Neural crest cell (in vitro differentiated cells): ENCODE measurements around the gene KCNN1. TPM values are rescaled to one million over a fixed set of nuclear protein-coding genes. Genes with fewer than 3 reads are reported as not detected.

ENCODE experiments used
- DNase-seq: peaks from one replicate; pipeline ENCODE4 v3.0.0; 2021; ENCODE audit warnings: low read depth, mixed read lengths, low spot score
- H3K27ac Mint-ChIP-seq: one replicate; pipeline ENCODE4 v1.8.0; 2021; ENCODE audit warnings: mild to moderate bottlenecking, mixed read lengths; ENCODE audit not compliant: unreplicated experiment
- H3K27me3 Mint-ChIP-seq: 2 replicates; pipeline ENCODE4 v1.8.0; 2021; ENCODE audit warnings: low read depth, mild to moderate bottlenecking, mixed read lengths
- H3K36me3 Mint-ChIP-seq: 2 replicates; pipeline ENCODE4 v1.8.0; 2021; ENCODE audit warnings: low read depth, mild to moderate bottlenecking, mixed read lengths
- H3K4me1 Mint-ChIP-seq: 2 replicates; pipeline ENCODE4 v1.8.0; 2021; ENCODE audit warnings: mixed read lengths
- H3K4me3 Mint-ChIP-seq: one replicate; pipeline ENCODE4 v1.8.0; 2021; ENCODE audit warnings: mild to moderate bottlenecking, mixed read lengths
- H3K9me3 Mint-ChIP-seq: 2 replicates; pipeline ENCODE4 v1.8.0; 2021; ENCODE audit warnings: mixed read lengths
- CTCF ChIP-seq: fragments of 200-600 bp; sonication (generic); conservative IDR thresholded peaks from 2 replicates; pipeline ENCODE4 v1.5.0; 2021; ENCODE audit warnings: antibody characterized with exemption, mild to moderate bottlenecking
- total RNA-seq: library from RNA; stranded (reverse); gene quantifications from 2 replicates; pipeline ENCODE4 v1.2.1, GENCODE V29; 2021

KCNN1 gene
- total RNA-seq, 1 donor from 2014 or later: 6.2 TPM

GRCh38 chr19:17965370-17966128, 1.4 kb upstream of the KCNN1 start:
- Mint-ChIP-seq H3K4me3 (peak overlapping the region; percentile 75), H3K9me3 (no peaks in the 10 kb centered on the region), H3K27me3 (peaks cover 39% of the 10 kb centered on the region), H3K36me3 (no peaks in the 10 kb centered on the region), H3K27ac (no peak overlapping the region), H3K4me1 (peaks cover 4% of the 10 kb centered on the region)
- no peak for DNase-seq
- no peak for TF ChIP-seq CTCF

- H3K4me1 Mint-ChIP-seq: peaks cover 4% of the 10 kb centered on the region
- H3K4me3 Mint-ChIP-seq: peak overlapping the region; percentile 75
- no peaks in the 10 kb centered on the region for H3K9me3 Mint-ChIP-seq
- DNase-seq: no peak
- no peak for TF ChIP-seq CTCF
- H3K36me3 Mint-ChIP-seq: no peaks in the 10 kb centered on the region
- H3K27ac Mint-ChIP-seq: no peak overlapping the region
- H3K27me3 Mint-ChIP-seq: peaks cover 38% of the 10 kb centered on the region
Observed at GRCh38 chr19:17966129-17966483, 801 bp upstream of the KCNN1 start.

- no peak overlapping the region for H3K27ac Mint-ChIP-seq
- H3K4me3 Mint-ChIP-seq: peak overlapping the region; percentile 89
- no peaks in the 10 kb centered on the region for H3K9me3 Mint-ChIP-seq
- H3K36me3 Mint-ChIP-seq: no peaks in the 10 kb centered on the region
- peaks cover 4% of the 10 kb centered on the region for H3K4me1 Mint-ChIP-seq
- peaks cover 37% of the 10 kb centered on the region for H3K27me3 Mint-ChIP-seq
- no peak for TF ChIP-seq CTCF
- DNase-seq: no peak
Observed at GRCh38 chr19:17967257-17968051, 547 bp downstream of the KCNN1 start.

- H3K4me1 Mint-ChIP-seq: peaks cover 4% of the 10 kb centered on the region
- H3K9me3 Mint-ChIP-seq: no peaks in the 10 kb centered on the region
- no peak overlapping the region for H3K27ac Mint-ChIP-seq
- H3K27me3 Mint-ChIP-seq: peaks cover 37% of the 10 kb centered on the region
- peak overlapping the region; percentile 56 for H3K4me3 Mint-ChIP-seq
- no peak for DNase-seq
- no peaks in the 10 kb centered on the region for H3K36me3 Mint-ChIP-seq
- TF ChIP-seq CTCF: no peak
Observed at GRCh38 chr19:17968362-17968761, 1.5 kb downstream of the KCNN1 start.

GRCh38 chr19:17969096-17969792, 2.3 kb downstream of the KCNN1 start:
- Mint-ChIP-seq H3K27ac (no peak overlapping the region), H3K4me3 (peak overlapping the region; percentile 44), H3K9me3 (no peaks in the 10 kb centered on the region), H3K27me3 (peaks cover 30% of the 10 kb centered on the region), H3K36me3 (no peaks in the 10 kb centered on the region), H3K4me1 (peaks cover 4% of the 10 kb centered on the region)
- no peak for DNase-seq
- no peak for TF ChIP-seq CTCF
